Loucy (cell line): ENCODE measurements around the gene FAM181A.

Experiments used
- H2AFZ ChIP-seq: fragments of 200-600 bp; sonication (generic); 2 replicates; pipeline ENCODE4 v1.6.0; 2016; ENCODE audit warnings: antibody characterized with exemption, mild to moderate bottlenecking, low read length, moderate library complexity
- H3F3A ChIP-seq: fragments of 200-600 bp; 2 replicates; pipeline ENCODE4 v1.6.0; 2016; ENCODE audit warnings: antibody characterized with exemption, low read depth, mild to moderate bottlenecking
- H3K27me3 ChIP-seq: fragments of 200-600 bp; sonication (generic); 2 replicates; pipeline ENCODE4 v1.6.1; 2014; ENCODE audit warnings: low read length, mild to moderate bottlenecking; ENCODE audit not compliant: insufficient read depth, poor library complexity, severe bottlenecking
- H3K36me3 ChIP-seq: fragments of 200-600 bp; sonication (generic); 2 replicates; pipeline ENCODE4 v1.6.1; 2016; ENCODE audit warnings: low read length; ENCODE audit not compliant: insufficient read depth
- H3K4me1 ChIP-seq: fragments of 200-600 bp; sonication (generic); 2 replicates; pipeline ENCODE4 v1.5.1; 2014; ENCODE audit warnings: low read length, mild to moderate bottlenecking; ENCODE audit not compliant: insufficient read depth, poor library complexity, severe bottlenecking
- H3K4me2 ChIP-seq: fragments of 200-600 bp; sonication (generic); 2 replicates; pipeline ENCODE4 v1.6.0; 2014; ENCODE audit warnings: antibody characterized with exemption, low read length, low read depth, mild to moderate bottlenecking; ENCODE audit not compliant: poor library complexity, severe bottlenecking
- H3K4me3 ChIP-seq: fragments of 200-600 bp; sonication (generic); 2 replicates; pipeline ENCODE4 v1.5.1; 2014; ENCODE audit warnings: low read length, mild to moderate bottlenecking, mixed read lengths; ENCODE audit not compliant: poor library complexity, severe bottlenecking
- H3K79me2 ChIP-seq: fragments of 200-600 bp; sonication (generic); 2 replicates; pipeline ENCODE4 v1.6.1; 2014; ENCODE audit warnings: low read length; ENCODE audit not compliant: insufficient read depth
- H3K9ac ChIP-seq: fragments of 200-600 bp; sonication (generic); 2 replicates; pipeline ENCODE4 v1.6.0; 2014; ENCODE audit warnings: mild to moderate bottlenecking, low read depth, low read length, moderate library complexity; ENCODE audit not compliant: poor library complexity, severe bottlenecking
- H3K9me2 ChIP-seq: fragments of 200-600 bp; sonication (generic); replicated peaks from 2 replicates; pipeline ENCODE4 v1.6.1; 2016; ENCODE audit warnings: low read depth, low read length, mixed read lengths
- H3K9me3 ChIP-seq: fragments of 200-600 bp; sonication (generic); 2 replicates; pipeline ENCODE4 v1.6.1; 2014; ENCODE audit warnings: mild to moderate bottlenecking, antibody characterized with exemption, low read length, low read depth; ENCODE audit not compliant: insufficient read depth
- H4K20me1 ChIP-seq: fragments of 200-600 bp; sonication (generic); 2 replicates; pipeline ENCODE4 v1.6.0; 2014; ENCODE audit warnings: antibody characterized with exemption, low read length, mild to moderate bottlenecking; ENCODE audit not compliant: insufficient read depth, poor library complexity, severe bottlenecking
- CTCF ChIP-seq: fragments of 200-600 bp; sonication (generic); conservative IDR thresholded peaks from 2 replicates; pipeline ENCODE4 v1.5.1; 2014; ENCODE audit warnings: mild to moderate bottlenecking, antibody characterized with exemption, low read length
- EZH2phosphoT487 ChIP-seq: fragments of 200-600 bp; IDR thresholded peaks from 2 replicates; pipeline ENCODE4 v1.6.1; 2018; ENCODE audit warnings: antibody characterized with exemption, mild to moderate bottlenecking, moderate library complexity, borderline replicate concordance

The FAM181A gene

DNA sequence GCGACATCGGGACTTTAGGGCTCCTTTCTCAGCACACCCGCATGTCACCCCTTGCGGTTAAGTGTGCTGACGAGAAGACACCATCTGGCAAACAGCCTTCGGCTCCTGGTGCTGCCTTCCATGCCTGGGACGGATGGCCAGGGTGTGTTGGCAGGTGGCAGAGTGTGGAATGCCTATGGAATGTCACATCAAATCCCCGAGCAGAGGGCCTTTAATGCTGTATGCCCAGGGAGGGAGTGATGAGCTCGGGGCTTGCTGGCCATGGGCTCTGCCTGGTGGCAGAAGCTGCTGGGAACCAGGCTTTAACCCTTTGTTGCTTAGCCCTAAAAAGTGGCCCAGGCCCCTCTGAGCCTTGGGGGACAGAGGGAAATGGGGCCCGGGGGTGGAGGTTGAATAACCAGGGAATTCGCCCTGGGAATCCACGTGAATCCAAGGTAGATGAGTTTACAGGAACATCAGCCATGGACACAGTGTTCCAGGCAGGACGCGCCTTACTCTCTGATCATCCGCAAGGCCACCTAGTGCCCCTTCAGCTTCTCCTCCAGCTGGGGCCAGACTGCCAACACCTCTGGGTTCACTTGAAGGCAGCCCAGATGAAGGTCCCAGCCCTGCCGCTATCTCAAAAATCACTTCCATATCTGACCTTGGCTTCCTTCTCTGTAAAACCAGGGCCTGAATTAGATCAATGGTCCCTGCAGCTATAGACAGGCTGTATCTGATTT lies 17.4 kb downstream of the FAM181A start:
- TF ChIP-seq CTCF (no peak), EZH2phosphoT487 (no peak)

DNA sequence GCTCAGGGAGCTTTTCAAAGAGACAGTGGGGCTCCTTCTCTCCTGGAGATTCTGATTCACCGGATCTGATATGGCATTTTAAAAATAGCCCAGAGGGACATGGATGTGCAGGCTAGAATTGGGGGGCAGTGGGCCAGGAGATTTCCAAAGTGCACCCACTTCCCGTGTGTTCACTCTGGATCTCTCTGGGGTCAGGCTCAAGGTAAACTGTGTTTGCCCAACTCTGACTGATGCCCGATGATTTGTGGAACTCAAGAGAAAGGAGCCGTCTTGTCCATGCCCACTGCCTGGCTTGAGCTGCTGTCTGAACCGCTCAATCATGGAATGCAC lies 17.9 kb downstream of the FAM181A start:
- no peaks in the 10 kb centered on the region for H3K9me3 ChIP-seq
- H3K4me2 ChIP-seq: no peak overlapping the region
- no peak overlapping the region for H3K9ac ChIP-seq
- H3K4me3 ChIP-seq: no peak overlapping the region
- no peaks in the 10 kb centered on the region for H3K27me3 ChIP-seq
- no peaks in the 10 kb centered on the region for H4K20me1 ChIP-seq
- H3K4me1 ChIP-seq: no peaks in the 10 kb centered on the region
- TF ChIP-seq CTCF (no peak), EZH2phosphoT487 (no peak)
- H3K36me3 ChIP-seq: no peaks in the 10 kb centered on the region
- H3K79me2 ChIP-seq: no peaks in the 10 kb centered on the region
- no peaks in the 10 kb centered on the region for H3K9me2 ChIP-seq
- no peak overlapping the region for H2AFZ ChIP-seq
- no peaks in the 10 kb centered on the region for H3F3A ChIP-seq

More for the DNA sequence above, 17.4 kb downstream of the FAM181A start:
- H3K9ac ChIP-seq: no peak overlapping the region
- H3K9me3 ChIP-seq: no peaks in the 10 kb centered on the region
- no peak overlapping the region for H3K4me2 ChIP-seq
- H3K27me3 ChIP-seq: no peaks in the 10 kb centered on the region
- no peaks in the 10 kb centered on the region for H3K9me2 ChIP-seq
- no peak overlapping the region for H3K4me3 ChIP-seq
- no peaks in the 10 kb centered on the region for H3F3A ChIP-seq
- no peaks in the 10 kb centered on the region for H3K4me1 ChIP-seq
- no peaks in the 10 kb centered on the region for H3K79me2 ChIP-seq
- no peak overlapping the region for H2AFZ ChIP-seq
- no peaks in the 10 kb centered on the region for H3K36me3 ChIP-seq
- H4K20me1 ChIP-seq: no peaks in the 10 kb centered on the region

- Histone ChIP-seq H3K36me3 (no peaks in the 10 kb centered on the region), H3K9me2 (no peaks in the 10 kb centered on the region), H3K4me3 (no peak overlapping the region), H3K9me3 (no peaks in the 10 kb centered on the region), H2AFZ (no peak overlapping the region), H3K4me1 (no peaks in the 10 kb centered on the region), H3K79me2 (no peaks in the 10 kb centered on the region), H4K20me1 (no peaks in the 10 kb centered on the region), H3K4me2 (no peak overlapping the region), H3K9ac (no peak overlapping the region), H3K27me3 (no peaks in the 10 kb centered on the region), H3F3A (no peaks in the 10 kb centered on the region)
- TF ChIP-seq EZH2phosphoT487: no peak
- TF ChIP-seq CTCF: no peak
Measured at GRCh38 chr14:93946104-93946503, 19.0 kb downstream of the FAM181A start.
